HFFc6 (cell line): ENCODE measurements around the gene SERPINA5. TPM values are rescaled to one million over a fixed set of nuclear protein-coding genes. Genes with fewer than 3 reads are reported as not detected.

Experiments
- DNase-seq: peaks from one replicate; pipeline ENCODE4 v3.0.0-alpha.2; 2018
- H3K27ac Mint-ChIP-seq: 2 replicates; pipeline ENCODE4 v1.8.0; 2020; ENCODE audit warnings: mild to moderate bottlenecking, mixed read lengths
- H3K27me3 Mint-ChIP-seq: 2 replicates; pipeline ENCODE4 v1.8.0; 2021; ENCODE audit warnings: mild to moderate bottlenecking, moderate library complexity, mixed read lengths; ENCODE audit not compliant: insufficient read depth
- H3K36me3 Mint-ChIP-seq: 2 replicates; pipeline ENCODE4 v1.8.0; 2021; ENCODE audit warnings: low read depth, mixed read lengths
- H3K4me1 Mint-ChIP-seq: 2 replicates; pipeline ENCODE4 v1.8.0; 2020; ENCODE audit warnings: low read depth, mixed read lengths
- H3K4me3 Mint-ChIP-seq: 2 replicates; pipeline ENCODE4 v1.8.0; 2020; ENCODE audit warnings: mild to moderate bottlenecking, moderate library complexity, mixed read lengths
- H3K9me3 Mint-ChIP-seq: 2 replicates; pipeline ENCODE4 v1.8.0; 2020; ENCODE audit warnings: mild to moderate bottlenecking, mixed read lengths
- CTCF ChIP-seq: fragments of 200-600 bp; sonication (generic); IDR thresholded peaks from 2 replicates; pipeline ENCODE4 v1.5.0; 2021; ENCODE audit warnings: antibody characterized with exemption, mild to moderate bottlenecking
- total RNA-seq, 6 experiments: library from RNA; stranded (reverse); fragmentation: NEBNext Ultra II Directional; extraction: Animal tissue kit (Norgen Biotek cat#: 25700); gene quantifications; 2 replicates in 1 of 6; 3 replicates in 5 of 6; pipeline ENCODE4 v1.2.3, GENCODE V29; 2021

SERPINA5 gene
- total RNA-seq, 6 experiments from 2014 or later = not detected

- no peak for DNase-seq
- peaks cover 64% of the 10 kb centered on the region for H3K9me3 Mint-ChIP-seq
- no peak overlapping the region for H3K4me3 Mint-ChIP-seq
- H3K27ac Mint-ChIP-seq = no peak overlapping the region
- no peaks in the 10 kb centered on the region for H3K4me1 Mint-ChIP-seq
- H3K27me3 Mint-ChIP-seq = peaks cover 3% of the 10 kb centered on the region; the same call in 1 of the 2 replicates
- H3K36me3 Mint-ChIP-seq = peaks cover 8% of the 10 kb centered on the region; the same call in 1 of the 2 replicates
- no peak for TF ChIP-seq CTCF
These were observed 59.8 kb downstream of the SERPINA5 start for GRCh38 chr14:94640721-94641631.

GRCh38 chr14:94641632-94641955 lies 60.4 kb downstream of the SERPINA5 start:
- H3K36me3 Mint-ChIP-seq = peaks cover 8% of the 10 kb centered on the region; the same call in 1 of the 2 replicates
- peaks cover 66% of the 10 kb centered on the region for H3K9me3 Mint-ChIP-seq
- DNase-seq = no peak
- H3K27me3 Mint-ChIP-seq = peaks cover 3% of the 10 kb centered on the region; the same call in 1 of the 2 replicates
- TF ChIP-seq CTCF = no peak
- no peak overlapping the region for H3K4me3 Mint-ChIP-seq
- no peaks in the 10 kb centered on the region for H3K4me1 Mint-ChIP-seq
- no peak overlapping the region for H3K27ac Mint-ChIP-seq

Other genes with a start within 250 kb of the SERPINA5 start
- gene SERPINA2, start 214.7 kb upstream of the SERPINA5 start, total RNA-seq = not detected
- gene SERPINA1, start 192.8 kb upstream of the SERPINA5 start, total RNA-seq = under 1 TPM in 3 of 6 experiments, not detected in 3; 0.07 to 0.40 (median 0.17) TPM
- not detected for gene SERPINA11, start 128.6 kb upstream of the SERPINA5 start, total RNA-seq
- gene SERPINA9, start 105.2 kb upstream of the SERPINA5 start, total RNA-seq = not detected
- not detected for gene SERPINA12, start 72.0 kb upstream of the SERPINA5 start, total RNA-seq
- not detected for gene SERPINA4, start 20.0 kb upstream of the SERPINA5 start, total RNA-seq
- not detected for gene SERPINA3, start 31.0 kb downstream of the SERPINA5 start, total RNA-seq
- gene GSC, start 188.7 kb downstream of the SERPINA5 start, total RNA-seq = not detected